Stomach (tissue), 4 donors: ENCODE results near the gene CALHM3.

ENCODE experiments used
- POLR2A ChIP-seq, 4 donors: fragments of 450-650 bp; IDR thresholded peaks; one replicate each; pipeline ENCODE4 v1.6.1; 2016; ENCODE audit warnings: antibody characterized with exemption in 4 of 4, control low read depth in 2 of 4, mild to moderate bottlenecking in 1 of 4, moderate library complexity in 1 of 4
- TF ChIP-seq, protein P1 (sequence below), 7 experiments: fragments of 450-650 bp in 4 of 7; fragments of 200-600 bp in 3 of 7; sonication (generic) in 3 of 7; IDR thresholded peaks; one replicate each; pipeline ENCODE4 v1.5.1; 2016 to 2019; ENCODE audit warnings: antibody characterized with exemption in 7 of 7, control low read depth in 2 of 7, mild to moderate bottlenecking in 1 of 7

DNA sequence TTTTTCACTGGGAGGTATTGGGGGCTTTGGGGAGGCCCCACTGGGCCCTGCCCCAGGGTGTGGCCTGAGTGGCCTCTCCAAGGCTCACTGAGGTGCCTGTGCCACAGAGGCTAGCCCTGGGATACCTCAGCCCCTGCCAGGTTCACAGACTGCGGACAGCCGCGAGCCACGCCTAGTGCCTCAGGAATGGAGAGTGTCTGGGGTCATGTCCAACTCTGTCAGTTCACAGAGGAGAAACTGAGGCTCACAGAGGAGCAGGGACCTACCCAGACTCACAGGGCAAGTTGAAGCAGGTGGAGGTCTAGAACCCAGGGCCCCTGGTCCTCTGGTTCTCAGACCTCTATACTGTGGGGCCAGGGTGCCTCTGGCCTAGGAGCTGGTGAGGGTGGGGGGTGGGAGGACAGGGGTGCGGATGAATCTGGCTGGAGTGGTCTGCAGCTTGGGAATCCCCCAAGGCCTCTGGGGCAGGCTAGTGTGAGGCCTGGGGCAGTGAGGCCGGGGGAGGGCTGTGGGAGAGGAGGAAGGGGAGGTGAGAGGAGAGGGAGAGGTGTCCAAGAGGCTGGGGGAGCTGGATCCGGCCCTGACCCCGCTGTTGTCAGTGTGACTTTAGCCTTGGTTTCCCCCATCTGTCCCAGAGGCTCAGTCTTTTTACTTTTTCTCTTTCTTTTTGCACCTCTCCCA is 34.5 kb upstream of the CALHM3 start:
- TF ChIP-seq, protein P1, sequence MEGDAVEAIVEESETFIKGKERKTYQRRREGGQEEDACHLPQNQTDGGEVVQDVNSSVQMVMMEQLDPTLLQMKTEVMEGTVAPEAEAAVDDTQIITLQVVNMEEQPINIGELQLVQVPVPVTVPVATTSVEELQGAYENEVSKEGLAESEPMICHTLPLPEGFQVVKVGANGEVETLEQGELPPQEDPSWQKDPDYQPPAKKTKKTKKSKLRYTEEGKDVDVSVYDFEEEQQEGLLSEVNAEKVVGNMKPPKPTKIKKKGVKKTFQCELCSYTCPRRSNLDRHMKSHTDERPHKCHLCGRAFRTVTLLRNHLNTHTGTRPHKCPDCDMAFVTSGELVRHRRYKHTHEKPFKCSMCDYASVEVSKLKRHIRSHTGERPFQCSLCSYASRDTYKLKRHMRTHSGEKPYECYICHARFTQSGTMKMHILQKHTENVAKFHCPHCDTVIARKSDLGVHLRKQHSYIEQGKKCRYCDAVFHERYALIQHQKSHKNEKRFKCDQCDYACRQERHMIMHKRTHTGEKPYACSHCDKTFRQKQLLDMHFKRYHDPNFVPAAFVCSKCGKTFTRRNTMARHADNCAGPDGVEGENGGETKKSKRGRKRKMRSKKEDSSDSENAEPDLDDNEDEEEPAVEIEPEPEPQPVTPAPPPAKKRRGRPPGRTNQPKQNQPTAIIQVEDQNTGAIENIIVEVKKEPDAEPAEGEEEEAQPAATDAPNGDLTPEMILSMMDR (IDR thresholded peaks at IDR 0.05): no peak
- TF ChIP-seq POLR2A (IDR thresholded peaks at IDR 0.05): no peak
